Astrocyte (in vitro differentiated cells and primary cell): Measurements from ENCODE around the gene GLYAT. TPM values are rescaled to one million over a fixed set of nuclear protein-coding genes. Genes with fewer than 3 reads are reported as not detected.

ENCODE experiments used
- DNase-seq: peaks from one replicate; pipeline ENCODE4 v3.0.0-alpha.2; 2010; ENCODE audit warnings: low read depth
- FAIRE-seq: peaks from 2 replicates; lab custom pipeline; 2011; peaks lifted over from hg19 to GRCh38; lab: Jason Lieb, UNC
- H2AFZ ChIP-seq: 2 replicates; pipeline ENCODE4 v1.6.0; 2012; ENCODE audit warnings: low read depth, low read length, inconsistent platforms
- H3K27ac ChIP-seq: 2 replicates; pipeline ENCODE4 v1.5.1; 2011; ENCODE audit warnings: low read depth, low read length, inconsistent platforms
- H3K27me3 ChIP-seq: 2 replicates; pipeline ENCODE4 v1.6.0; 2011; ENCODE audit warnings: low read length, inconsistent platforms; ENCODE audit not compliant: insufficient read depth
- H3K36me3 ChIP-seq: 2 replicates; pipeline ENCODE4 v1.5.1; 2011; ENCODE audit warnings: low read length, inconsistent platforms; ENCODE audit not compliant: insufficient read depth
- H3K4me1 ChIP-seq: 2 replicates; pipeline ENCODE4 v1.5.1; 2011; ENCODE audit warnings: low read length, inconsistent platforms; ENCODE audit not compliant: insufficient read depth
- H3K4me2 ChIP-seq: 2 replicates; pipeline ENCODE4 v1.6.0; 2012; ENCODE audit warnings: low read length, inconsistent platforms
- H3K4me3 ChIP-seq: 2 replicates; pipeline ENCODE4 v1.5.1; 2011; ENCODE audit warnings: low read depth, mild to moderate bottlenecking, low read length, inconsistent platforms; ENCODE audit not compliant: insufficient read depth
- H3K79me2 ChIP-seq: 2 replicates; pipeline ENCODE4 v1.6.0; 2012; ENCODE audit warnings: mild to moderate bottlenecking, low read length, inconsistent platforms; ENCODE audit not compliant: insufficient read depth
- H3K9ac ChIP-seq: 2 replicates; pipeline ENCODE4 v1.6.0; 2012; ENCODE audit warnings: mild to moderate bottlenecking, low read length, inconsistent platforms
- H3K9me3 ChIP-seq: 2 replicates; pipeline ENCODE4 v1.5.1; 2012; ENCODE audit warnings: low read depth, mild to moderate bottlenecking, low read length, inconsistent platforms; ENCODE audit not compliant: insufficient read depth
- H4K20me1 ChIP-seq: 2 replicates; pipeline ENCODE4 v1.6.0; 2012; ENCODE audit warnings: low read length, inconsistent platforms; ENCODE audit not compliant: insufficient read depth
- H3K27ac Mint-ChIP-seq: one replicate; pipeline ENCODE4 v1.8.0; 2021; ENCODE audit warnings: mild to moderate bottlenecking, mixed read lengths; ENCODE audit not compliant: unreplicated experiment
- H3K27me3 Mint-ChIP-seq: one replicate; pipeline ENCODE4 v1.8.0; 2021; ENCODE audit warnings: low read depth, mixed read lengths; ENCODE audit not compliant: unreplicated experiment
- H3K36me3 Mint-ChIP-seq: one replicate; pipeline ENCODE4 v1.8.0; 2021; ENCODE audit warnings: low read depth, mixed read lengths; ENCODE audit not compliant: unreplicated experiment
- H3K4me1 Mint-ChIP-seq: one replicate; pipeline ENCODE4 v1.8.0; 2021; ENCODE audit warnings: low read depth, mixed read lengths; ENCODE audit not compliant: unreplicated experiment
- H3K4me3 Mint-ChIP-seq: one replicate; pipeline ENCODE4 v1.8.0; 2021; ENCODE audit warnings: mild to moderate bottlenecking, moderate library complexity, mixed read lengths; ENCODE audit not compliant: unreplicated experiment
- H3K9me3 Mint-ChIP-seq: one replicate; pipeline ENCODE4 v1.8.0; 2021; ENCODE audit warnings: mild to moderate bottlenecking, mixed read lengths; ENCODE audit not compliant: unreplicated experiment
- EZH2 ChIP-seq: IDR thresholded peaks from 2 replicates; pipeline ENCODE4 v1.6.1; 2012; ENCODE audit warnings: mild to moderate bottlenecking, low read length, inconsistent platforms; ENCODE audit not compliant: insufficient read depth
- total RNA-seq: library from RNA; stranded (reverse); gene quantifications from 2 replicates; pipeline ENCODE4 v1.2.1, GENCODE V29; 2021
- TF ChIP-seq, protein P1 (sequence below): IDR thresholded peaks from 2 replicates; pipeline ENCODE4 v1.5.1; 2011; ENCODE audit warnings: low read depth, mild to moderate bottlenecking, inconsistent platforms, low read length, moderate library complexity; ENCODE audit not compliant: insufficient read depth

The GLYAT gene
- total RNA-seq, 1 donor from 2014 or later, result not detected

DNA sequence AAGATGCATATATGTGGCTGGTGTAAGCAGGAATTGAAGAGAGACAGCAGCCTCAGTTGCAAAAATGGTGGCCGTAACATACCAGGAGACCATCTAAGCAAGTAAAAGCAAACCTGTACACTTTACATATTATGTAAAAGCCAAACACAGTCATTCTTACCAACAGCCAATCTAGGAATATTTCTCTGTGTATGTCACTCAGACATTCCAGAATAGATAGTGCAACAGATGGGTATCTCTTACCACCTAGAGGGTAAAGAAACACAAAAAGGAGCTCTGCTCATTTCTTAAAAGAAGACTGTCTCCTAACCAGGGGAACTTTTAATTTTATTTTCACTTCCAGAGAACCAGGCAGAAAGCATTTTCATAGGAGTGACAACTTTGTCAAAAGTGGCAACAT, 38.7 kb downstream of the GLYAT start:
- Mint-ChIP-seq H3K9me3 (peaks cover 1% of the 10 kb centered on the region), H3K4me3 (no peak overlapping the region), H3K4me1 (peaks cover 14% of the 10 kb centered on the region), H3K36me3 (no peaks in the 10 kb centered on the region), H3K27me3 (no peaks in the 10 kb centered on the region), H3K27ac (no peak overlapping the region)
- H3K4me2 ChIP-seq, result no peak overlapping the region
- H3K9me3 ChIP-seq, result no peaks in the 10 kb centered on the region
- H3K27me3 ChIP-seq, result no peaks in the 10 kb centered on the region
- H3K27ac ChIP-seq, result no peak overlapping the region
- no peak overlapping the region for H2AFZ ChIP-seq
- H3K4me1 ChIP-seq, result no peaks in the 10 kb centered on the region
- no peaks in the 10 kb centered on the region for H3K36me3 ChIP-seq
- no peaks in the 10 kb centered on the region for H4K20me1 ChIP-seq
- no peak overlapping the region for H3K4me3 ChIP-seq
- H3K79me2 ChIP-seq, result no peaks in the 10 kb centered on the region
- DNase-seq, result no peak
- no peak overlapping the region for H3K9ac ChIP-seq
- FAIRE-seq, result no peak
- TF ChIP-seq, protein P1, sequence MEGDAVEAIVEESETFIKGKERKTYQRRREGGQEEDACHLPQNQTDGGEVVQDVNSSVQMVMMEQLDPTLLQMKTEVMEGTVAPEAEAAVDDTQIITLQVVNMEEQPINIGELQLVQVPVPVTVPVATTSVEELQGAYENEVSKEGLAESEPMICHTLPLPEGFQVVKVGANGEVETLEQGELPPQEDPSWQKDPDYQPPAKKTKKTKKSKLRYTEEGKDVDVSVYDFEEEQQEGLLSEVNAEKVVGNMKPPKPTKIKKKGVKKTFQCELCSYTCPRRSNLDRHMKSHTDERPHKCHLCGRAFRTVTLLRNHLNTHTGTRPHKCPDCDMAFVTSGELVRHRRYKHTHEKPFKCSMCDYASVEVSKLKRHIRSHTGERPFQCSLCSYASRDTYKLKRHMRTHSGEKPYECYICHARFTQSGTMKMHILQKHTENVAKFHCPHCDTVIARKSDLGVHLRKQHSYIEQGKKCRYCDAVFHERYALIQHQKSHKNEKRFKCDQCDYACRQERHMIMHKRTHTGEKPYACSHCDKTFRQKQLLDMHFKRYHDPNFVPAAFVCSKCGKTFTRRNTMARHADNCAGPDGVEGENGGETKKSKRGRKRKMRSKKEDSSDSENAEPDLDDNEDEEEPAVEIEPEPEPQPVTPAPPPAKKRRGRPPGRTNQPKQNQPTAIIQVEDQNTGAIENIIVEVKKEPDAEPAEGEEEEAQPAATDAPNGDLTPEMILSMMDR, result no peak

DNA sequence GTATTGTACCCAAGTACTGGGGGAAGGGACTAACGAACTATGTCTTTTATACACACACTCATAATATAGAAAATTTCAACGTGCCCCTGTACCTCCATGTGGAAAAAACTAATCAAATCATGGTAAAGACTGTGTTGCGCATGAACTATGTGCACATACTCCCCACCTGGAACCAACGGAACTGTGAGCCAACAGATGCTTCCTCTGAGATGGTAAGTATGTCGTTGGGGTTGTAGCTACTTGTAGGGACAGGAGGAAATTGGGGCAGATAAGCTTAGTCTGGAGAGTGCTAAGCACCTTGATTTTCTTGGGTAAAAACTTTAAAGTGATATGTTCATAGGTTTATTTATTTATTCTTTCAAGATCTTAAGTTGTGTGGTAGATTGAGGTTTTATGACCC, 40.1 kb downstream of the GLYAT start:
- no peak overlapping the region for H3K4me3 ChIP-seq
- no peak overlapping the region for H3K27ac Mint-ChIP-seq
- TF ChIP-seq, protein P1, result no peak
- no peak for TF ChIP-seq EZH2
- no peak overlapping the region for H3K27ac ChIP-seq
- FAIRE-seq (no peak), DNase-seq (no peak)
- H3K4me1 ChIP-seq, result no peaks in the 10 kb centered on the region
- no peaks in the 10 kb centered on the region for H3K27me3 Mint-ChIP-seq
- peaks cover 14% of the 10 kb centered on the region for H3K4me1 Mint-ChIP-seq
- no peak overlapping the region for H2AFZ ChIP-seq
- H3K4me2 ChIP-seq, result no peak overlapping the region
- H4K20me1 ChIP-seq, result no peaks in the 10 kb centered on the region
- no peaks in the 10 kb centered on the region for H3K36me3 ChIP-seq
- no peaks in the 10 kb centered on the region for H3K9me3 ChIP-seq
- peaks cover 1% of the 10 kb centered on the region for H3K9me3 Mint-ChIP-seq
- no peak overlapping the region for H3K4me3 Mint-ChIP-seq
- H3K79me2 ChIP-seq, result no peaks in the 10 kb centered on the region
- no peaks in the 10 kb centered on the region for H3K27me3 ChIP-seq
- H3K36me3 Mint-ChIP-seq, result no peaks in the 10 kb centered on the region
- no peak overlapping the region for H3K9ac ChIP-seq

DNA sequence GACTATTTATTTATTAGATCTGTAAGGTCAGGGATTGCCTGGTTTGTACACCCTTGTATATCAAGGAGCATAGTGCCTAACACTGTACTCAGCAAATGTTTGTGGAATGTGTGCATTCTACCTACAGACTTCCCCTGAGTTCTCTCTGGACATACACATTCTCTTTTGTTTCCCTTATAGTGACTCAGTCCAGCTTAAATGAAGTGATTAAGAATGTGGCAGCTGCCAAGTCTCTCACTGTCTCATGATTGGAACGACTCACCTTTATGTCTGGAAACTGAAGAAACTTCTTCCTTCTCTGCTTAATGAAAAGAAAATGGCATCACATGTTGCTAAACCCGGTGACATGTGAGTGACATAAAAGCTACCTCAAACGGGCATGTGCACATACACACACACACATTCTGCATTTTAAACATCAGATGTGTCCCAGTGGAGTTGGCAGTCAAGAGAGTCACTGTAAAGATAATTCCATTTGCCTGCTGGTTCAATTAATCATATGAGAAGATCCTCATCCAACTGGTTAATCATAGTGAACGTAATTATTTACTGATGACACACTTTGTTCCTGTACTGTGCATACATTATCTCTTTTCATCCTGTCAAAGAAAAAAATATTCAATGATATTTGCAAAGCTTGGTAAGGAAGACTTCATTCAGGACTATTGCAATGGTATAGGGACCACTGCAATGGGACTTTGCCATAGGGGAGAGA, 42.8 kb downstream of the GLYAT start:
- Histone ChIP-seq H3K4me3 (no peak overlapping the region), H2AFZ (no peak overlapping the region), H3K36me3 (no peaks in the 10 kb centered on the region), H3K27me3 (no peaks in the 10 kb centered on the region), H3K9ac (no peak overlapping the region), H3K79me2 (no peaks in the 10 kb centered on the region), H4K20me1 (no peaks in the 10 kb centered on the region), H3K9me3 (no peaks in the 10 kb centered on the region), H3K4me2 (no peak overlapping the region), H3K4me1 (no peaks in the 10 kb centered on the region), H3K27ac (no peak overlapping the region)
- Mint-ChIP-seq H3K27me3 (no peaks in the 10 kb centered on the region), H3K36me3 (no peaks in the 10 kb centered on the region), H3K27ac (peak overlapping the region; percentile 75), H3K4me1 (peaks cover 14% of the 10 kb centered on the region), H3K9me3 (peaks cover 1% of the 10 kb centered on the region), H3K4me3 (no peak overlapping the region)
- TF ChIP-seq, protein P1, result no peak
- no peak for TF ChIP-seq EZH2
- FAIRE-seq (no peak), DNase-seq (no peak)
